ENCODE results near the gene BSCL2. TPM values are rescaled to one million over a fixed set of nuclear protein-coding genes. Genes with fewer than 3 reads are reported as not detected.

Gene BSCL2
- total RNA-seq, 1 donor: 14.9 TPM

- H3K27me3 ChIP-seq (ENCODE audit: insufficient read depth, low read length): no peaks in the 10 kb centered on the region
- H3K4me1 ChIP-seq (ENCODE audit: insufficient read depth, low read length): peaks cover 48% of the 10 kb centered on the region
- no peaks in the 10 kb centered on the region for H3K9me3 ChIP-seq (ENCODE audit: low read depth, low read length)
- H3K4me3 ChIP-seq (ENCODE audit: low read length): peak overlapping the region; percentile 99
Measured at GRCh38 chr11:62726915-62727164, 19.6 kb upstream of the BSCL2 start.

DNA sequence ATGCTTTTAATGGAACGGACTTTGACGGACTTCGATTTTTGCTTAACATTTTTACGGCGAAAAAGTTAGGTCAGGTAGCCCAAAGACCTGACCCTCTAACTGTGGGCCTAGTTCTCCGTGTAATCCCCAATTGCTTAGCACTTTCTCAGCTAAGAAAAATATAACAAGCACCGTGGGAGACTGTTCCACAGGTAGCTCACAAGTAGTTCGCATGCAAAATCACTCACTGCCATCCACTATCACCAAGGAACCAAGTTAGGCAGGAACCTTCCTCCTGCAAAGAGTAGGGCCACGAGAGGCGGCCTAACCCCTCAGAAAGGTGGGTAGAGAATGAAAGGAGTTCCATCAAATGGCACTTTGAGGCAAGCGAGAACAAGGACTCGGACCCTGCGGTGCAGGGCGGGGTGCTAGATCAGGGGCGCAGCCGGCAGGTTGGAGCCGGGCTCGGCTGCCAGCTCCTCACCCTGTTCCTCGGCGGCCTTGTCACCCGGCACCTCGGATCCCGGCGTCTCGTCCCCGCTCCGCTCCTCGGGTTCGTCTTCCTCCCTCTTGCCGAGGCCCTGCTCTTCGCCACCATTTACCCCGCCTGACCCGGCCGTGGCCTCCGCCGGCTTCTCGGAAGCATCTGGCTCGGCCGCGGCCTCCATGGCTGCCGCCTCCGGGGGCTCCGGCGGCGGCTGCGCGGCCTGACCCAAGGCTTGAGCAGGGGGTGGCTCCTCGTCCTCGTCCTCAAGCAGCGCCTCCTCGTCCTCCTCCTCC, 19.1 kb upstream of the BSCL2 start:
- H3K9me3 ChIP-seq (ENCODE audit: low read depth, low read length): no peaks in the 10 kb centered on the region
- H3K4me1 ChIP-seq (ENCODE audit: insufficient read depth, low read length): peaks cover 48% of the 10 kb centered on the region
- no peaks in the 10 kb centered on the region for H3K27me3 ChIP-seq (ENCODE audit: insufficient read depth, low read length)
- H3K4me3 ChIP-seq (ENCODE audit: low read length): peak overlapping the region; percentile 99

GRCh38 chr11:62725646-62726045, 18.4 kb upstream of the BSCL2 start:
- no peaks in the 10 kb centered on the region for H3K27me3 ChIP-seq (ENCODE audit: insufficient read depth, low read length)
- H3K9me3 ChIP-seq (ENCODE audit: low read depth, low read length): no peaks in the 10 kb centered on the region
- H3K4me3 ChIP-seq (ENCODE audit: low read length): peak overlapping the region; percentile 99
- H3K4me1 ChIP-seq (ENCODE audit: insufficient read depth, low read length): peaks cover 48% of the 10 kb centered on the region

DNA sequence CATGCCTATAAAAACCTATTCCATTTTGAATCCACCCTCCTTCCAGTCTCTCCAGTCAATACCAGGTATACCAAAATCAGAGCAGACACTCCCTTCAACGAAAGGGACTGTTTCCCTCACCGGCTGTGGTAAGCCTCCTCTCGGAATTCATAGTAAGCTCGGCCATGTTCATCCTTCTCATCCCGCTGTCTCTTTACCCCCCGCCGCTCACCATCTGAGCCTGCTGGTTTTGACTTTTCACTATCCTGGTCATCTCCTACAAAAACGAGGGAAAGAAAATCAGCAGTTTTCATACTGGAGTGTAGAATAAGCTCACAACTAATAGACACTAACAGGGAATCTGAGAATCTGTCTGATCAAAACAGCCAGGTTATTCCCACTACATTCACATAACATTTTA, 16.9 kb upstream of the BSCL2 start:
- H3K4me3 ChIP-seq (ENCODE audit: low read length): no peak overlapping the region
- peaks cover 33% of the 10 kb centered on the region for H3K4me1 ChIP-seq (ENCODE audit: insufficient read depth, low read length)
- H3K27me3 ChIP-seq (ENCODE audit: insufficient read depth, low read length): no peaks in the 10 kb centered on the region
- no peaks in the 10 kb centered on the region for H3K9me3 ChIP-seq (ENCODE audit: low read depth, low read length)

GRCh38 chr11:62721994-62722393, 14.8 kb upstream of the BSCL2 start:
- Histone ChIP-seq H3K9me3 (ENCODE audit: low read depth, low read length) (no peaks in the 10 kb centered on the region), H3K4me1 (ENCODE audit: insufficient read depth, low read length) (peaks cover 32% of the 10 kb centered on the region), H3K27me3 (ENCODE audit: insufficient read depth, low read length) (no peaks in the 10 kb centered on the region), H3K4me3 (ENCODE audit: low read length) (no peak overlapping the region)

GRCh38 chr11:62719302-62719978, 12.2 kb upstream of the BSCL2 start:
- H3K9me3 ChIP-seq (ENCODE audit: low read depth, low read length): no peaks in the 10 kb centered on the region
- H3K4me1 ChIP-seq (ENCODE audit: insufficient read depth, low read length): peaks cover 12% of the 10 kb centered on the region
- H3K4me3 ChIP-seq (ENCODE audit: low read length): no peak overlapping the region
- no peaks in the 10 kb centered on the region for H3K27me3 ChIP-seq (ENCODE audit: insufficient read depth, low read length)

GRCh38 chr11:62716816-62717215, 9.6 kb upstream of the BSCL2 start:
- Histone ChIP-seq H3K4me1 (ENCODE audit: insufficient read depth, low read length) (peaks cover 6% of the 10 kb centered on the region), H3K4me3 (ENCODE audit: low read length) (no peak overlapping the region), H3K27me3 (ENCODE audit: insufficient read depth, low read length) (no peaks in the 10 kb centered on the region), H3K9me3 (ENCODE audit: low read depth, low read length) (no peaks in the 10 kb centered on the region)

GRCh38 chr11:62716206-62716605, 9.0 kb upstream of the BSCL2 start:
- no peak overlapping the region for H3K4me3 ChIP-seq (ENCODE audit: low read length)
- peaks cover 6% of the 10 kb centered on the region for H3K4me1 ChIP-seq (ENCODE audit: insufficient read depth, low read length)
- no peaks in the 10 kb centered on the region for H3K9me3 ChIP-seq (ENCODE audit: low read depth, low read length)
- no peaks in the 10 kb centered on the region for H3K27me3 ChIP-seq (ENCODE audit: insufficient read depth, low read length)

GRCh38 chr11:62715150-62716130, 8.2 kb upstream of the BSCL2 start:
- no peaks in the 10 kb centered on the region for H3K27me3 ChIP-seq (ENCODE audit: insufficient read depth, low read length)
- no peaks in the 10 kb centered on the region for H3K9me3 ChIP-seq (ENCODE audit: low read depth, low read length)
- no peak overlapping the region for H3K4me3 ChIP-seq (ENCODE audit: low read length)
- H3K4me1 ChIP-seq (ENCODE audit: insufficient read depth, low read length): peaks cover 10% of the 10 kb centered on the region

DNA sequence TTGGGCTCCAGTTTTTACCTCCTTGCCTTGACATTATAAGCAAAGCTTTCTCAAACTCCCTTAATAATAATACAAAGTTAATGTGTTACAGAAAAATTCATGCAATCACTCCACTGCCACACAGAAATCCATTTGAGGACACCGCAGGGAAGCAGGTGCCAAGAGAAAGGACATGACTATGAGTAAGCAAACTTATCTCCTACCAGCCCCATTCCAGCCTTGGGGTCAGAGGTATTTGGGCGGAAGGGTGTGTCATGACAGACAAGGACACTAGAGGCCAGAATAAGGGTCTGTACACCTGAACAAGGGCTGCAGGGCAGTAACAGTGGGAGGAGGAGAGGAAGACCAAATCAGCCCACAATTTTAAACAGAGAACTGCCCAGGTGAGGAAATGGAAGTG, 6.1 kb upstream of the BSCL2 start:
- Histone ChIP-seq H3K9me3 (ENCODE audit: low read depth, low read length) (no peaks in the 10 kb centered on the region), H3K4me1 (ENCODE audit: insufficient read depth, low read length) (peaks cover 24% of the 10 kb centered on the region), H3K4me3 (ENCODE audit: low read length) (no peak overlapping the region)

GRCh38 chr11:62712861-62713260, 5.6 kb upstream of the BSCL2 start:
- peaks cover 29% of the 10 kb centered on the region for H3K4me1 ChIP-seq (ENCODE audit: insufficient read depth, low read length)
- H3K4me3 ChIP-seq (ENCODE audit: low read length): no peak overlapping the region
- H3K9me3 ChIP-seq (ENCODE audit: low read depth, low read length): no peaks in the 10 kb centered on the region
- no peaks in the 10 kb centered on the region for H3K27me3 ChIP-seq (ENCODE audit: insufficient read depth, low read length)

More for the DNA sequence above, 6.1 kb upstream of the BSCL2 start:
- H3K27me3 ChIP-seq (ENCODE audit: insufficient read depth, low read length): no peaks in the 10 kb centered on the region

DNA sequence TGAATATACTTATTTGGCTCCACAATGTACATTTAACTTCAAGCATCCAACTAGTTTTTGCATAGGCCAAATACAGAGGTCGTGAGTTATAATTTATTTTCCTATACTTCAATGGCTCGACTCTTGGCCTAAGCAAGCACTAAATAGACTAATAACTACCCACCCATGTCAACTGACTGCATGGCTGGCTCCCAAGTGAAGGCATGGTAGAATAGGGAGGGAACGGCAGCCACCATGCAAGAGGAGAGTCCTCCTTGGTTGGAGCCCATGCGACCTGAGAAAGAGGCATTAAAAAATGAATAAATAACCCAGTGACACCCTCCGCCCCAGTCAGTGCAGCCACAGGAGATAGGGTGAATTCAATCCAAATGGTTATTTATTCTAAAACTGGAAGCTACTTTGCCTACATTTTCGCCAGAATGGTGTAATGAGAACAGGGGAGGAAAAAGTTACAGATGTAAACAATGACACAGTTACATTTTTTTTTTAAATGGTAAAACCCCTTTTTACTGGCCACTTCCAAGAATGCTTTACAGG, 5.1 kb upstream of the BSCL2 start:
- Histone ChIP-seq H3K27me3 (ENCODE audit: insufficient read depth, low read length) (no peaks in the 10 kb centered on the region), H3K4me1 (ENCODE audit: insufficient read depth, low read length) (peaks cover 34% of the 10 kb centered on the region), H3K4me3 (ENCODE audit: low read length) (no peak overlapping the region), H3K9me3 (ENCODE audit: low read depth, low read length) (no peaks in the 10 kb centered on the region)

DNA sequence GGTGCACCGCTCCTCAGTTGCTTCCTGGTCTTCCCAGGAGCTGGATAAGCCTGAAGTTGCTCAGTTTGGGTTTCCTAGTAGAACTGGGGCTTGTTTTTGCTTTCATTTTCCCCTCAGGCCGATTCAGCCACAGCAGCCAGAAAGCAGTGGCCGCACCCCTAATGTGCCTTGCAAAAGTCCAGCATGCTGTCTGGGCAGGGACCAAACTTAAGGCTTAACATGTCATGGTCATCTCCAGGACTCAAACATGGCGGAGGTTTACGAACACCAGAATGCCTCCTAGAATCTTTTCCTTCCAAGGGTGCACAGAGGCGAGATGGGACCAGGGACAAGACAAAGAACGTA, 2.7 kb upstream of the BSCL2 start:
- Histone ChIP-seq H3K4me1 (ENCODE audit: insufficient read depth, low read length) (peaks cover 54% of the 10 kb centered on the region), H3K27me3 (ENCODE audit: insufficient read depth, low read length) (no peaks in the 10 kb centered on the region)

GRCh38 chr11:62709247-62710000, 2.2 kb upstream of the BSCL2 start:
- Histone ChIP-seq H3K27me3 (ENCODE audit: insufficient read depth, low read length) (no peaks in the 10 kb centered on the region), H3K9me3 (ENCODE audit: low read depth, low read length) (no peaks in the 10 kb centered on the region), H3K4me3 (ENCODE audit: low read length) (peak overlapping the region; percentile 67), H3K4me1 (ENCODE audit: insufficient read depth, low read length) (peaks cover 59% of the 10 kb centered on the region)

More for the DNA sequence above, 2.7 kb upstream of the BSCL2 start:
- Histone ChIP-seq H3K9me3 (ENCODE audit: low read depth, low read length) (no peaks in the 10 kb centered on the region), H3K4me3 (ENCODE audit: low read length) (peak overlapping the region; percentile 67)

All from mononuclear cell (primary cell).